Keratinocyte (primary cell): ENCODE data around the gene CCSER1. TPM values are rescaled to one million over a fixed set of nuclear protein-coding genes. Genes with fewer than 3 reads are reported as not detected.

ENCODE experiments used
- DNase-seq: peaks from one replicate; pipeline ENCODE4 v3.0.0-alpha.2; 2011; ENCODE audit warnings: low read depth, missing footprints, low spot score
- FAIRE-seq: peaks from 2 replicates; lab custom pipeline; 2011; peaks lifted over from hg19 to GRCh38; lab: Jason Lieb, UNC
- H2AFZ ChIP-seq: 2 replicates; pipeline ENCODE4 v1.6.0; 2012; ENCODE audit warnings: low read length, control low read depth, inconsistent platforms; ENCODE audit not compliant: control insufficient read depth
- H3K27ac ChIP-seq: 2 replicates; pipeline ENCODE4 v1.5.1; 2011; ENCODE audit warnings: low read length; ENCODE audit not compliant: control insufficient read depth, insufficient read depth
- H3K27me3 ChIP-seq: 3 replicates; pipeline ENCODE4 v1.6.0; 2011; ENCODE audit warnings: low read length; ENCODE audit not compliant: control insufficient read depth, insufficient read depth; ENCODE audit errors: extremely low read depth
- H3K36me3 ChIP-seq, 2 experiments: 2 replicates in 1 of 2; 3 replicates in 1 of 2; pipeline ENCODE4 v1.5.1; 2011; ENCODE audit warnings: low read length in 2 of 2, mild to moderate bottlenecking in 1 of 2; ENCODE audit not compliant: control insufficient read depth in 2 of 2, insufficient read depth in 2 of 2; ENCODE audit errors: extremely low read depth in 1 of 2
- H3K4me1 ChIP-seq: 3 replicates; pipeline ENCODE4 v1.5.1; 2011; ENCODE audit warnings: low read length; ENCODE audit not compliant: control insufficient read depth, insufficient read depth; ENCODE audit errors: extremely low read depth
- H3K4me2 ChIP-seq: 3 replicates; pipeline ENCODE4 v1.6.0; 2011; ENCODE audit warnings: low read depth, low read length; ENCODE audit not compliant: control insufficient read depth, insufficient read depth; ENCODE audit errors: extremely low read depth
- H3K4me3 ChIP-seq, 3 experiments: fragments of 200-600 bp in 1 of 3; sonication (generic) in 1 of 3; 2 replicates in 2 of 3; 3 replicates in 1 of 3; pipeline ENCODE4 v1.5.1; 2011 to 2016; ENCODE audit warnings: low read length in 3 of 3, mild to moderate bottlenecking in 3 of 3, control low read depth in 2 of 3, inconsistent platforms in 1 of 3, low read depth in 1 of 3, mixed read lengths in 1 of 3, mixed run types in 1 of 3, moderate library complexity in 1 of 3; ENCODE audit not compliant: control insufficient read depth in 2 of 3, insufficient read depth in 2 of 3; ENCODE audit errors: extremely low read depth in 1 of 3
- H3K79me2 ChIP-seq: 2 replicates; pipeline ENCODE4 v1.6.0; 2012; ENCODE audit warnings: low read length; ENCODE audit not compliant: control insufficient read depth, insufficient read depth
- H3K9ac ChIP-seq: 3 replicates; pipeline ENCODE4 v1.6.0; 2011; ENCODE audit warnings: low read length; ENCODE audit not compliant: control insufficient read depth, insufficient read depth; ENCODE audit errors: extremely low read depth
- H3K9me1 ChIP-seq: 3 replicates; pipeline ENCODE4 v1.6.0; 2011; ENCODE audit warnings: low read length; ENCODE audit not compliant: control insufficient read depth, insufficient read depth; ENCODE audit errors: extremely low read depth
- H3K9me3 ChIP-seq: 2 replicates; pipeline ENCODE4 v1.5.1; 2012; ENCODE audit warnings: low read depth, low read length; ENCODE audit not compliant: control insufficient read depth
- H4K20me1 ChIP-seq: 3 replicates; pipeline ENCODE4 v1.6.0; 2011; ENCODE audit warnings: low read length; ENCODE audit not compliant: control insufficient read depth, insufficient read depth; ENCODE audit errors: extremely low read depth
- EZH2 ChIP-seq: IDR thresholded peaks from one replicate; pipeline ENCODE4 v1.6.1; 2012; ENCODE audit warnings: inconsistent platforms, mild to moderate bottlenecking, low read length, moderate library complexity
- dilution Hi-C: fragments of 300-500 bp; cut with MboI; formaldehyde crosslinking; loops from one replicate; pipeline ENCODE4 v1.7.0; 2020; ENCODE audit warnings: low sequenced_read_pairs; ENCODE audit not compliant: extremely low pct_ligation_motif_present
- polyA plus RNA-seq, 5 experiments: library from polyadenylated mRNA; depleted of rRNA in 3 of 5; stranded (reverse) in 3 of 5; stranded (forward) in 1 of 5; unstranded in 1 of 5; fragments of >200 nt; gene quantifications; 1 replicate in 1 of 5; 2 replicates in 3 of 5; 3 replicates in 1 of 5; pipeline versions ENCODE4 v1.2.1 to v1.2.3, GENCODE V29; 2011 to 2012; ENCODE audit warnings: missing spikeins in 2 of 5, low read depth in 1 of 5, low replicate concordance in 1 of 5
- TF ChIP-seq, protein P1 (sequence below), 3 experiments: IDR thresholded peaks in 1 of 3; conservative IDR thresholded peaks in 1 of 3; optimal IDR thresholded peaks in 1 of 3; 2 replicates in 2 of 3; 3 replicates in 1 of 3; pipeline versions ENCODE3 to v1.5.1; 2011; ENCODE audit warnings: low read length in 3 of 3, mild to moderate bottlenecking in 3 of 3, moderate library complexity in 2 of 3, control low read depth in 1 of 3, inconsistent platforms in 1 of 3; ENCODE audit not compliant: insufficient read depth in 2 of 3; ENCODE audit errors: extremely low read depth in 1 of 3

CCSER1 gene
- polyA plus RNA-seq, 1 donor (not counting 4 experiments of a cell fraction or from before 2014, with no cell fraction given) = 1.2 TPM

DNA sequence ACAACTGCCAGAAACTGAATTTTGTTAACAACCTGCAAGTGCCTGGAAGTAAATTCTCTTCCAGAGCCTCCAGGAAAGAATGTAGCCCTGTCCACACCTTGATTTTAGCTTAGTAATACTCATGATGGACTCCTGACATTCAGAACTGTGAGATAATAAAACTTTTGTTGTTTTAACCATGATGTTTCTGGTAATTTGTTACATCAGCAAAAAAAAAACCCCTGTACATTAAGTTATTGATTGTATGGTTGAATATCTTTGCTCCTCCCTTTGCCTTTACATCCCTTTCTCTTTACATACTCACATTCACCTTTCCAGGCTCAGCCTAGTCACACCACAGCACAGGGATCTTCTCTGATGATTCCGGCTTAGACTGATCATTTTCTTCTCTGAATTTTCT, 1294.8 kb downstream of the CCSER1 start:
- FAIRE-seq = no peak
- no peaks in the 10 kb centered on the region for H3K4me1 ChIP-seq

DNA sequence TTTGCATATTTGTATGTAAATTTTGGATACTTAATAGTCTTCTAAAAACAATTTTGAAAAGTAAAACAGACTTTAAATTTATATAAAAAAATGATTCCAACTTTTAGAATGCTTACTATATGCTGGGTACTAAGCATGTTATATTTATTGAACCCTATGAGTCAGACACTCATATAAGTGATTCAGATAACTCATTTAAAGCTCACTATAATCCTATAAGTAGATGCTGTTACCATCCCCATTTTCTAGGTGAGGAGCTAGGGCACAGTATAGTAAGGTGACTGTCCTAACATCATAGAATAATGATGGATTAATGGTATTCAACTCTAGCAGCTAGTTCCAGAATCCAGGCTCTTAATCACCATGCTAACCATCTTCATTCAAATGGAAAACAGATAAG, 1299.5 kb downstream of the CCSER1 start:
- H3K79me2 ChIP-seq = no peaks in the 10 kb centered on the region
- no peaks in the 10 kb centered on the region for H3K9me1 ChIP-seq
- H3K27me3 ChIP-seq = no peaks in the 10 kb centered on the region
- no peak for TF ChIP-seq EZH2
- TF ChIP-seq, protein P1, sequence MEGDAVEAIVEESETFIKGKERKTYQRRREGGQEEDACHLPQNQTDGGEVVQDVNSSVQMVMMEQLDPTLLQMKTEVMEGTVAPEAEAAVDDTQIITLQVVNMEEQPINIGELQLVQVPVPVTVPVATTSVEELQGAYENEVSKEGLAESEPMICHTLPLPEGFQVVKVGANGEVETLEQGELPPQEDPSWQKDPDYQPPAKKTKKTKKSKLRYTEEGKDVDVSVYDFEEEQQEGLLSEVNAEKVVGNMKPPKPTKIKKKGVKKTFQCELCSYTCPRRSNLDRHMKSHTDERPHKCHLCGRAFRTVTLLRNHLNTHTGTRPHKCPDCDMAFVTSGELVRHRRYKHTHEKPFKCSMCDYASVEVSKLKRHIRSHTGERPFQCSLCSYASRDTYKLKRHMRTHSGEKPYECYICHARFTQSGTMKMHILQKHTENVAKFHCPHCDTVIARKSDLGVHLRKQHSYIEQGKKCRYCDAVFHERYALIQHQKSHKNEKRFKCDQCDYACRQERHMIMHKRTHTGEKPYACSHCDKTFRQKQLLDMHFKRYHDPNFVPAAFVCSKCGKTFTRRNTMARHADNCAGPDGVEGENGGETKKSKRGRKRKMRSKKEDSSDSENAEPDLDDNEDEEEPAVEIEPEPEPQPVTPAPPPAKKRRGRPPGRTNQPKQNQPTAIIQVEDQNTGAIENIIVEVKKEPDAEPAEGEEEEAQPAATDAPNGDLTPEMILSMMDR (optimal IDR thresholded peaks at IDR 0.05 in 1 of 3, IDR thresholded peaks at IDR 0.05 in 1 of 3, conservative IDR thresholded peaks at IDR 0.05 in 1 of 3; ENCODE audit: extremely low read depth in 1 of 3, insufficient read depth in 2 of 3, low read length in 3 of 3) = no peak
- H3K4me3 ChIP-seq = no peak overlapping the region
- H3K27ac ChIP-seq = no peak overlapping the region
- no peak overlapping the region for H3K9ac ChIP-seq
- H3K9me3 ChIP-seq = no peaks in the 10 kb centered on the region
- no peak overlapping the region for H3K4me2 ChIP-seq
- H4K20me1 ChIP-seq = no peaks in the 10 kb centered on the region
- FAIRE-seq = no peak
- no peak overlapping the region for H2AFZ ChIP-seq
- no peaks in the 10 kb centered on the region for H3K36me3 ChIP-seq
- H3K4me1 ChIP-seq = no peaks in the 10 kb centered on the region
- dilution Hi-C loops = no loop called here
- DNase-seq = no peak

More for the DNA sequence above, 1294.8 kb downstream of the CCSER1 start:
- Histone ChIP-seq H3K9me3 (no peaks in the 10 kb centered on the region), H4K20me1 (no peaks in the 10 kb centered on the region), H3K36me3 (no peaks in the 10 kb centered on the region), H3K4me3 (no peak overlapping the region), H3K9me1 (no peaks in the 10 kb centered on the region), H3K27ac (no peak overlapping the region), H3K79me2 (no peaks in the 10 kb centered on the region), H3K4me2 (no peak overlapping the region), H2AFZ (no peak overlapping the region), H3K9ac (no peak overlapping the region), H3K27me3 (no peaks in the 10 kb centered on the region)
- dilution Hi-C loops = no loop called here
- no peak for DNase-seq
- no peak for TF ChIP-seq EZH2
- TF ChIP-seq, protein P1 (optimal IDR thresholded peaks at IDR 0.05 in 1 of 3, IDR thresholded peaks at IDR 0.05 in 1 of 3, conservative IDR thresholded peaks at IDR 0.05 in 1 of 3; ENCODE audit: extremely low read depth in 1 of 3, insufficient read depth in 2 of 3, low read length in 3 of 3) = no peak
